SK-N-SH treated with all-trans-retinoic acid at 6 μM for 48 hours (cell line): ENCODE data around the gene RPS6KA2.
A peak's percentile ranks its signal among the peaks of the same experiment; 100 is the strongest.

Experiments
- ATAC-seq: fragments of 200-7000 bp; cut with Tn5 transposase; 3 replicates; pipeline ENCODE4 v1.9.1; 2020; ENCODE audit warnings: mild to moderate bottlenecking, moderate library complexity
- ARNTL ChIP-seq: fragments of 450-650 bp; formaldehyde crosslinking; IDR thresholded peaks from 2 replicates; pipeline ENCODE4 v1.5.0; 2020; ENCODE audit warnings: low read depth, mild to moderate bottlenecking, moderate library complexity, borderline replicate concordance
- BACH2 ChIP-seq: fragments of 250-450 bp; sonication (Bioruptor Pico); IDR thresholded peaks from 2 replicates; pipeline ENCODE4 v1.9.0; 2021; ENCODE audit warnings: mild to moderate bottlenecking, borderline replicate concordance
- CREB5 ChIP-seq: fragments of 250-450 bp; sonication (Bioruptor Pico); IDR thresholded peaks from 2 replicates; pipeline ENCODE4 v1.5.1; 2020; ENCODE audit warnings: low read depth, mild to moderate bottlenecking, moderate library complexity
- CSDC2 ChIP-seq: fragments of 250-450 bp; sonication (Bioruptor Pico); IDR thresholded peaks from 2 replicates; pipeline ENCODE4 v1.5.0; 2020; ENCODE audit warnings: mild to moderate bottlenecking, moderate library complexity
- GLIS3 ChIP-seq: fragments of 250-450 bp; sonication (Bioruptor Pico); IDR thresholded peaks from 2 replicates; pipeline ENCODE4 v1.5.0; 2020; ENCODE audit warnings: mild to moderate bottlenecking, moderate library complexity
- ISL1 ChIP-seq: fragments of 250-450 bp; sonication (Bioruptor Pico); IDR thresholded peaks from 2 replicates; pipeline ENCODE4 v2.1.2; 2022; ENCODE audit warnings: mild to moderate bottlenecking, moderate library complexity
- OSR1 ChIP-seq: fragments of 250-450 bp; sonication (Bioruptor Pico); IDR thresholded peaks from 2 replicates; pipeline ENCODE4 v1.8.0; 2022; ENCODE audit warnings: moderate library complexity, mild to moderate bottlenecking, inconsistent platforms
- PATZ1 ChIP-seq: fragments of 250-450 bp; sonication (Bioruptor Pico); IDR thresholded peaks from 2 replicates; pipeline ENCODE4 v1.8.0; 2020; ENCODE audit warnings: mild to moderate bottlenecking, moderate library complexity, borderline replicate concordance
- PPARA ChIP-seq: fragments of 250-450 bp; sonication (Bioruptor Pico); IDR thresholded peaks from 2 replicates; pipeline ENCODE4 v1.5.0; 2020; ENCODE audit warnings: mild to moderate bottlenecking, borderline replicate concordance
- RARB ChIP-seq: fragments of 250-450 bp; sonication (Bioruptor Pico); IDR thresholded peaks from 2 replicates; pipeline ENCODE4 v1.8.0; 2021; ENCODE audit warnings: mild to moderate bottlenecking, moderate library complexity
- SNAI2 ChIP-seq: fragments of 250-450 bp; sonication (Bioruptor Pico); IDR thresholded peaks from 2 replicates; pipeline ENCODE4 v1.5.0; 2020; ENCODE audit warnings: mild to moderate bottlenecking, moderate library complexity
- TCF4 ChIP-seq: fragments of 250-450 bp; sonication (Bioruptor Pico); IDR thresholded peaks from 2 replicates; pipeline ENCODE4 v1.8.0; 2021; ENCODE audit warnings: mild to moderate bottlenecking, moderate library complexity, borderline replicate concordance
- TOX ChIP-seq: fragments of 250-450 bp; sonication (Bioruptor Pico); IDR thresholded peaks from 2 replicates; pipeline ENCODE4 v1.8.0; 2021; ENCODE audit warnings: mild to moderate bottlenecking, moderate library complexity, borderline replicate concordance
- ZC3H10 ChIP-seq: fragments of 250-450 bp; sonication (Bioruptor Pico); IDR thresholded peaks from 2 replicates; pipeline ENCODE4 v1.5.1; 2021; ENCODE audit warnings: mild to moderate bottlenecking, moderate library complexity
- ZFP3 ChIP-seq: fragments of 250-450 bp; sonication (Bioruptor Pico); IDR thresholded peaks from 2 replicates; pipeline ENCODE4 v1.5.0; 2020; ENCODE audit warnings: mild to moderate bottlenecking, moderate library complexity
- ZFP30 ChIP-seq: fragments of 450-650 bp; formaldehyde crosslinking; IDR thresholded peaks from 2 replicates; pipeline ENCODE4 v1.5.0; 2022; ENCODE audit warnings: mild to moderate bottlenecking, moderate library complexity
- ZNF565 ChIP-seq: fragments of 450-650 bp; formaldehyde crosslinking; conservative IDR thresholded peaks from 2 replicates; pipeline ENCODE4 v1.5.0; 2020; ENCODE audit warnings: low read depth, mild to moderate bottlenecking, moderate library complexity
- ZNF70 ChIP-seq: fragments of 450-650 bp; formaldehyde crosslinking; IDR thresholded peaks from 2 replicates; pipeline ENCODE4 v1.5.0; 2020; ENCODE audit warnings: mild to moderate bottlenecking, moderate library complexity
- ZNF8 ChIP-seq: fragments of 450-650 bp; formaldehyde crosslinking; IDR thresholded peaks from 2 replicates; pipeline ENCODE4 v1.5.0; 2020; ENCODE audit warnings: mild to moderate bottlenecking, moderate library complexity
- TF ChIP-seq, protein P1 (sequence below): fragments of 250-450 bp; sonication (Bioruptor Pico); IDR thresholded peaks from 2 replicates; pipeline ENCODE4 v1.5.0; 2020; ENCODE audit warnings: mild to moderate bottlenecking, moderate library complexity
- TF ChIP-seq, protein P2 (sequence below): fragments of 250-450 bp; sonication (Bioruptor Pico); IDR thresholded peaks from 2 replicates; pipeline ENCODE4 v1.8.0; 2021; ENCODE audit warnings: low read depth, mild to moderate bottlenecking, moderate library complexity, borderline replicate concordance

Gene RPS6KA2

GRCh38 chr6:166627875-166628801 is 1.1 kb upstream of the RPS6KA2 start:
- ATAC-seq = peak; percentile 43
- peak; percentile 87 for TF ChIP-seq ZFP3 (CRISPR knock-in tag)
- TF ChIP-seq ARNTL (CRISPR knock-in tag) = no peak

GRCh38 chr6:166626177-166627032 is 646 bp downstream of the RPS6KA2 start:
- TF ChIP-seq SNAI2 (CRISPR knock-in tag) (no peak), ZC3H10 (no peak), ZNF565 (CRISPR knock-in tag) (no peak), BACH2 (CRISPR knock-in tag) (no peak), ZFP30 (CRISPR knock-in tag) (no peak), TOX (CRISPR knock-in tag) (no peak), TCF4 (no peak), ISL1 (CRISPR knock-in tag) (no peak), CSDC2 (CRISPR knock-in tag) (no peak), ZFP3 (CRISPR knock-in tag) (no peak), GLIS3 (no peak), CREB5 (CRISPR knock-in tag) (no peak), ZNF70 (no peak), PATZ1 (CRISPR knock-in tag) (no peak), OSR1 (no peak), ZNF8 (CRISPR knock-in tag) (no peak), RARB (CRISPR knock-in tag) (no peak), PPARA (CRISPR knock-in tag) (no peak)
- TF ChIP-seq, protein P1, sequence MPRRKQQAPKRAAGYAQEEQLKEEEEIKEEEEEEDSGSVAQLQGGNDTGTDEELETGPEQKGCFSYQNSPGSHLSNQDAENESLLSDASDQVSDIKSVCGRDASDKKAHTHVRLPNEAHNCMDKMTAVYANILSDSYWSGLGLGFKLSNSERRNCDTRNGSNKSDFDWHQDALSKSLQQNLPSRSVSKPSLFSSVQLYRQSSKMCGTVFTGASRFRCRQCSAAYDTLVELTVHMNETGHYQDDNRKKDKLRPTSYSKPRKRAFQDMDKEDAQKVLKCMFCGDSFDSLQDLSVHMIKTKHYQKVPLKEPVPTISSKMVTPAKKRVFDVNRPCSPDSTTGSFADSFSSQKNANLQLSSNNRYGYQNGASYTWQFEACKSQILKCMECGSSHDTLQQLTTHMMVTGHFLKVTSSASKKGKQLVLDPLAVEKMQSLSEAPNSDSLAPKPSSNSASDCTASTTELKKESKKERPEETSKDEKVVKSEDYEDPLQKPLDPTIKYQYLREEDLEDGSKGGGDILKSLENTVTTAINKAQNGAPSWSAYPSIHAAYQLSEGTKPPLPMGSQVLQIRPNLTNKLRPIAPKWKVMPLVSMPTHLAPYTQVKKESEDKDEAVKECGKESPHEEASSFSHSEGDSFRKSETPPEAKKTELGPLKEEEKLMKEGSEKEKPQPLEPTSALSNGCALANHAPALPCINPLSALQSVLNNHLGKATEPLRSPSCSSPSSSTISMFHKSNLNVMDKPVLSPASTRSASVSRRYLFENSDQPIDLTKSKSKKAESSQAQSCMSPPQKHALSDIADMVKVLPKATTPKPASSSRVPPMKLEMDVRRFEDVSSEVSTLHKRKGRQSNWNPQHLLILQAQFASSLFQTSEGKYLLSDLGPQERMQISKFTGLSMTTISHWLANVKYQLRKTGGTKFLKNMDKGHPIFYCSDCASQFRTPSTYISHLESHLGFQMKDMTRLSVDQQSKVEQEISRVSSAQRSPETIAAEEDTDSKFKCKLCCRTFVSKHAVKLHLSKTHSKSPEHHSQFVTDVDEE (CRISPR knock-in tag) = no peak
- TF ChIP-seq, protein P2, sequence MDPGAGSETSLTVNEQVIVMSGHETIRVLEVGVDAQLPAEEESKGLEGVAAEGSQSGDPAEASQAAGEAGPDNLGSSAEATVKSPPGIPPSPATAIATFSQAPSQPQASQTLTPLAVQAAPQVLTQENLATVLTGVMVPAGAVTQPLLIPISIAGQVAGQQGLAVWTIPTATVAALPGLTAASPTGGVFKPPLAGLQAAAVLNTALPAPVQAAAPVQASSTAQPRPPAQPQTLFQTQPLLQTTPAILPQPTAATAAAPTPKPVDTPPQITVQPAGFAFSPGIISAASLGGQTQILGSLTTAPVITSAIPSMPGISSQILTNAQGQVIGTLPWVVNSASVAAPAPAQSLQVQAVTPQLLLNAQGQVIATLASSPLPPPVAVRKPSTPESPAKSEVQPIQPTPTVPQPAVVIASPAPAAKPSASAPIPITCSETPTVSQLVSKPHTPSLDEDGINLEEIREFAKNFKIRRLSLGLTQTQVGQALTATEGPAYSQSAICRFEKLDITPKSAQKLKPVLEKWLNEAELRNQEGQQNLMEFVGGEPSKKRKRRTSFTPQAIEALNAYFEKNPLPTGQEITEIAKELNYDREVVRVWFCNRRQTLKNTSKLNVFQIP = no peak
- peak; percentile 2; the same call in 2 of the 3 replicates for ATAC-seq

DNA sequence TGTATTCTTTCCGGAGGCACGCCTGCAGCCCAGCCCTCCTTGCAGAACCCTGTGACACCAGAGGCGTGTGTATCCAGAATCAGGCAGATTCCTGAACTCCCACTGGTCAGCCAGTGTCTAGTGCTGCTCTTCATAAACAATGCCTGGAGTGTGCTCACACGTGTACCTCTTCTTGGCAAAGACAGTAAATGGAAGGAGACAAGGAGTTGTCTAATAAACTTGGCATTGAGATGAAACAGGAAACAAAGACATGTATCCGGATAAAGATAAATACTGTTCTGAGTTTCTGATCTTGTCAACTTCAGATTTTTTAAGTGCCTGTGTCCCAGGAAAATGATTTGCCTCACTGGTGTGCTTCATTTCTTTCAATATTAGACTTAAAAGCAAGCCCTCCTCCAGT is 1.7 kb downstream of the RPS6KA2 start:
- peak; percentile 47 for ATAC-seq
- peak; percentile 62 for TF ChIP-seq ISL1 (CRISPR knock-in tag)
- no peak for TF ChIP-seq ARNTL (CRISPR knock-in tag)
- TF ChIP-seq, all 23 proteins: peak for 1
